ENCODE results near the gene HOXC12. TPM values are rescaled to one million over a fixed set of nuclear protein-coding genes. Genes with fewer than 3 reads are reported as not detected.

The HOXC12 gene
- total RNA-seq, 4 donors from 2014 or later: not detected

GRCh38 chr12:53953831-53954693 lies 641 bp upstream of the HOXC12 start:
- peaks cover 0 to 91% of the 10 kb centered on the region in 2 donors for H3K27me3 ChIP-seq
- H3K4me1 ChIP-seq: peaks cover 0 to 11% (median 2%) of the 10 kb centered on the region in 4 donors
- no peak for TF ChIP-seq CTCF (IDR thresholded peaks at IDR 0.05)
- TF ChIP-seq POLR2A (IDR thresholded peaks at IDR 0.05): no peak
- no peak overlapping the region for H3K4me3 ChIP-seq
- H3K9me3 ChIP-seq: peaks cover 0 to 10% (median 0%) of the 10 kb centered on the region in 4 donors
- H3K27ac ChIP-seq: no peak overlapping the region
- H3K36me3 ChIP-seq: no peaks in the 10 kb centered on the region
- no peak for DNase-seq

- TF ChIP-seq CTCF (IDR thresholded peaks at IDR 0.05): no peak
- TF ChIP-seq POLR2A (IDR thresholded peaks at IDR 0.05): no peak
- no peak overlapping the region for H3K4me3 ChIP-seq
- H3K27me3 ChIP-seq: peaks cover 0 to 94% of the 10 kb centered on the region in 2 donors
These were observed 503 bp downstream of the HOXC12 start for GRCh38 chr12:53955036-53955775.

GRCh38 chr12:53955776-53956250 lies 1.1 kb downstream of the HOXC12 start:
- H3K27ac ChIP-seq: no peak overlapping the region
- TF ChIP-seq CTCF (IDR thresholded peaks at IDR 0.05) (no peak), POLR2A (IDR thresholded peaks at IDR 0.05) (no peak)
- no peaks in the 10 kb centered on the region for H3K36me3 ChIP-seq
- H3K27me3 ChIP-seq: peaks cover 0 to 94% of the 10 kb centered on the region in 2 donors
- H3K4me1 ChIP-seq: peaks cover 0 to 12% (median 2%) of the 10 kb centered on the region in 4 donors
- no peak overlapping the region for H3K4me3 ChIP-seq
- DNase-seq: no peak
- peaks cover 0 to 13% (median 0%) of the 10 kb centered on the region in 4 donors for H3K9me3 ChIP-seq

More at GRCh38 chr12:53955036-53955775, 503 bp downstream of the HOXC12 start:
- no peak for DNase-seq
- peaks cover 0 to 10% (median 0%) of the 10 kb centered on the region in 4 donors for H3K9me3 ChIP-seq
- H3K36me3 ChIP-seq: no peaks in the 10 kb centered on the region
- peaks cover 0 to 11% (median 2%) of the 10 kb centered on the region in 4 donors for H3K4me1 ChIP-seq
- no peak overlapping the region for H3K27ac ChIP-seq

GRCh38 chr12:53956251-53956887 lies 1.7 kb downstream of the HOXC12 start:
- Histone ChIP-seq H3K4me3 (no peak overlapping the region), H3K27ac (no peak overlapping the region), H3K4me1 (peaks cover 0 to 17% (median 2%) of the 10 kb centered on the region in 4 donors), H3K27me3 (peaks cover 0 to 94% of the 10 kb centered on the region in 2 donors), H3K36me3 (no peaks in the 10 kb centered on the region), H3K9me3 (peaks cover 0 to 13% (median 0%) of the 10 kb centered on the region in 4 donors)
- TF ChIP-seq CTCF (IDR thresholded peaks at IDR 0.05) (no peak), POLR2A (IDR thresholded peaks at IDR 0.05) (no peak)
- DNase-seq: no peak

- Histone ChIP-seq H3K36me3 (no peaks in the 10 kb centered on the region), H3K27me3 (peaks cover 0 to 94% of the 10 kb centered on the region in 2 donors), H3K27ac (no peak overlapping the region), H3K4me3 (no peak overlapping the region), H3K9me3 (peaks cover 0 to 13% (median 0%) of the 10 kb centered on the region in 4 donors), H3K4me1 (peaks cover 0 to 21% (median 2%) of the 10 kb centered on the region in 4 donors)
- DNase-seq: no peak
- TF ChIP-seq CTCF (IDR thresholded peaks at IDR 0.05): no peak
- TF ChIP-seq POLR2A (IDR thresholded peaks at IDR 0.05): no peak
These were observed 2.3 kb downstream of the HOXC12 start for GRCh38 chr12:53956914-53957536.
